GM23338 (cell line): Measurements from ENCODE around the gene SLFN12. TPM values are rescaled to one million over a fixed set of nuclear protein-coding genes. Genes with fewer than 3 reads are reported as not detected.
A peak's percentile ranks its signal among the peaks of the same experiment; 100 is the strongest.

Source experiments
- ATAC-seq: fragments of 200-7000 bp; cut with Tn5 transposase; 3 replicates; pipeline ENCODE4 v1.9.1; 2020
- DNase-seq: peaks from one replicate; pipeline ENCODE4 v3.0.0-alpha.2; 2015; ENCODE audit warnings: low spot score
- H2AFZ ChIP-seq: fragments of 200-600 bp; sonication (generic); 2 replicates; pipeline ENCODE4 v1.8.0; 2016; ENCODE audit warnings: antibody characterized with exemption, mild to moderate bottlenecking, moderate library complexity
- H3F3A ChIP-seq: fragments of 200-600 bp; sonication (generic); replicated peaks from 2 replicates; pipeline ENCODE4 v1.8.0; 2017; ENCODE audit warnings: antibody characterized with exemption, mixed run types, low read depth
- H3K27ac ChIP-seq: fragments of 200-600 bp; sonication (generic); 2 replicates; pipeline ENCODE4 v1.6.1; 2016; ENCODE audit warnings: low read depth
- H3K27me3 ChIP-seq: fragments of 200-600 bp; sonication (generic); 2 replicates; pipeline ENCODE4 v1.8.0; 2016; ENCODE audit warnings: mild to moderate bottlenecking, mixed run types, moderate library complexity; ENCODE audit not compliant: insufficient read depth
- H3K36me3 ChIP-seq: fragments of 200-600 bp; sonication (generic); 2 replicates; pipeline ENCODE4 v1.8.0; 2016; ENCODE audit warnings: mild to moderate bottlenecking; ENCODE audit not compliant: insufficient read depth
- H3K4me1 ChIP-seq: fragments of 200-600 bp; sonication (generic); 2 replicates; pipeline ENCODE4 v1.8.0; 2016; ENCODE audit warnings: mild to moderate bottlenecking, moderate library complexity; ENCODE audit not compliant: insufficient read depth
- H3K4me2 ChIP-seq: fragments of 200-600 bp; sonication (generic); 2 replicates; pipeline ENCODE4 v1.7.1; 2017; ENCODE audit warnings: mixed run types
- H3K4me3 ChIP-seq: fragments of 200-600 bp; sonication (generic); 2 replicates; pipeline ENCODE4 v1.6.1; 2016; ENCODE audit warnings: mixed run types
- H3K79me2 ChIP-seq: fragments of 200-600 bp; sonication (generic); replicated peaks from 2 replicates; pipeline ENCODE4 v1.8.0; 2017; ENCODE audit warnings: mild to moderate bottlenecking; ENCODE audit not compliant: insufficient read depth
- H3K9me2 ChIP-seq: fragments of 200-600 bp; sonication (generic); 2 replicates; pipeline ENCODE4 v1.8.0; 2017; ENCODE audit not compliant: insufficient read depth
- H4K20me1 ChIP-seq: fragments of 200-600 bp; sonication (generic); replicated peaks from 2 replicates; pipeline ENCODE4 v1.8.0; 2017; ENCODE audit warnings: mild to moderate bottlenecking; ENCODE audit not compliant: insufficient read depth
- H3K27ac Mint-ChIP-seq: 2 replicates; pipeline ENCODE4 v1.8.0; 2020; ENCODE audit warnings: inconsistent platforms, mild to moderate bottlenecking, moderate library complexity, mixed read lengths
- H3K27me3 Mint-ChIP-seq: 3 replicates; pipeline ENCODE4 v1.8.0; 2022; ENCODE audit warnings: low read depth, mild to moderate bottlenecking, moderate library complexity, mixed read lengths, inconsistent platforms; ENCODE audit not compliant: insufficient read depth, poor library complexity
- H3K36me3 Mint-ChIP-seq: 3 replicates; pipeline ENCODE4 v1.8.0; 2021; ENCODE audit warnings: low read depth, mild to moderate bottlenecking, inconsistent platforms, moderate library complexity, mixed read lengths
- H3K4me1 Mint-ChIP-seq: 3 replicates; pipeline ENCODE4 v1.8.0; 2020; ENCODE audit warnings: mild to moderate bottlenecking, inconsistent platforms, mixed read lengths
- H3K4me3 Mint-ChIP-seq: 3 replicates; pipeline ENCODE4 v1.8.0; 2021; ENCODE audit warnings: moderate library complexity, mild to moderate bottlenecking, inconsistent platforms, mixed read lengths
- H3K9me3 Mint-ChIP-seq: 3 replicates; pipeline ENCODE4 v1.8.0; 2020; ENCODE audit warnings: moderate library complexity, mild to moderate bottlenecking, inconsistent platforms, mixed read lengths
- CREB1 ChIP-seq: fragments of 250-450 bp; sonication (Bioruptor Pico); IDR thresholded peaks from 2 replicates; pipeline ENCODE4 v1.5.0; 2020; ENCODE audit warnings: low read depth, mild to moderate bottlenecking, moderate library complexity
- EZH2 ChIP-seq: fragments of 200-600 bp; sonication (generic); IDR thresholded peaks from one replicate; pipeline ENCODE4 v1.8.0; 2017; ENCODE audit warnings: antibody characterized with exemption, mild to moderate bottlenecking, low read depth; ENCODE audit not compliant: unreplicated experiment
- EZH2phosphoT487 ChIP-seq: fragments of 200-600 bp; sonication (generic); IDR thresholded peaks from one replicate; pipeline ENCODE4 v1.8.1; 2018; ENCODE audit warnings: antibody characterized with exemption; ENCODE audit not compliant: unreplicated experiment
- JUNB ChIP-seq: IDR thresholded peaks from one replicate; pipeline ENCODE4 v1.6.1; 2016; ENCODE audit warnings: antibody characterized with exemption; ENCODE audit not compliant: unreplicated experiment
- NANOG ChIP-seq: IDR thresholded peaks from 2 replicates; pipeline ENCODE4 v1.6.1; 2016; ENCODE audit warnings: antibody characterized with exemption, borderline replicate concordance
- ZNF114 ChIP-seq: fragments of 250-450 bp; sonication (Bioruptor Pico); IDR thresholded peaks from 2 replicates; pipeline ENCODE4 v1.5.0; 2020; ENCODE audit warnings: mild to moderate bottlenecking, moderate library complexity
- polyA plus RNA-seq: library from polyadenylated mRNA; unstranded; fragments of >200 nt; fragmentation: Nextera tagmentation; extraction: Ambion mirVana; gene quantifications from 2 replicates; pipeline ENCODE4 v1.2.1, GENCODE V29; 2016
- total RNA-seq: library from RNA; depleted of rRNA; stranded (reverse); fragments of >200 nt; shearing (Covaris generic); gene quantifications from 2 replicates; pipeline ENCODE4 v1.2.3, GENCODE V29; 2014
- TF ChIP-seq, protein P1 (sequence below): IDR thresholded peaks from one replicate; pipeline ENCODE4 v1.6.1; 2018; ENCODE audit warnings: antibody characterized with exemption; ENCODE audit not compliant: unreplicated experiment
- TF ChIP-seq, protein P2 (sequence below), 2 experiments: fragments of 200-600 bp in 1 of 2; sonication (generic) in 1 of 2; conservative IDR thresholded peaks; 2 replicates each; pipeline versions ENCODE4 v1.5.1 to v1.6.1; 2016 to 2017; ENCODE audit warnings: antibody characterized with exemption in 2 of 2, low read depth in 2 of 2, mild to moderate bottlenecking in 2 of 2, moderate library complexity in 1 of 2

SLFN12 gene
- total and polyA plus RNA-seq, 2 experiments from 2014 or later, result 3.5 to 9.2 TPM

DNA sequence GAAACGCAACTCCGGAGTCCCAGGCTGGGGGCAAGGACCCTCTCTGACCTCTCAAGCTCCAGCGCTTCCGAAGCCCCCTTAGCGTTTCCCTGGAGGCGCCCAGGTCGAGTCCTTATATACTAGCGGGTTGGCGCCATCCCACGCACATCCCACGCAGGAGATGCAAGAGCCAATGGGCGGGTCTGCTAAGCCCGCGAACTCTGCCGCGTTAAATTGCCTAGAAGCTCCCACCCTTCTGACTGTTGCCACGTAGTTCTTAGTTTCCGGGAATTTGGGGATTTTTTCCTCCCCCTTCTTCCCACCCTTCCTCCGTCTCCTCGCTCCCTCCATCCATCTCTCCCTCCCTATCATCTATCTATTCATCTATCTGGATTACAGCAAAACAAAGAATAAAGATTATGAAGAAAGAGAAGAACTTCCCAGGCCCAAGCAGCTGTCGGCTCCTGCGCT, 58.7 kb downstream of the SLFN12 start, which contains the start of gene SLFN11:
Gene SLFN11 (minus strand): TSS at position 88 of the 450 bp plus-strand sequence. CDS start 9,814 bp downstream, outside the sequence.
- Mint-ChIP-seq H3K36me3 (no peaks in the 10 kb centered on the region; the same call in 2 of the 3 replicates), H3K4me1 (peaks cover 7% of the 10 kb centered on the region; the same call in 2 of the 3 replicates), H3K27me3 (peaks cover 64% of the 10 kb centered on the region), H3K27ac (no peak within 1 kb of the TSS), H3K9me3 (peaks cover 5% of the 10 kb centered on the region; the same call in 1 of the 3 replicates), H3K4me3 (peak within 1 kb of the TSS; percentile 76)
- Histone ChIP-seq H3K27ac (no peak within 1 kb of the TSS), H2AFZ (peak within 1 kb of the TSS; percentile 94), H3K4me3 (peak within 1 kb of the TSS; percentile 59), H3K36me3 (no peaks in the 10 kb centered on the region), H3K9me2 (no peaks in the 10 kb centered on the region), H3K4me2 (peak within 1 kb of the TSS; percentile 84), H4K20me1 (peaks cover 3% of the 10 kb centered on the region; the same call in 1 of the 2 replicates), H3K27me3 (peaks cover 100% of the 10 kb centered on the region), H3K4me1 (peaks cover 19% of the 10 kb centered on the region), H3F3A (peaks cover 3% of the 10 kb centered on the region; the same call in 1 of the 2 replicates), H3K79me2 (no peaks in the 10 kb centered on the region)
- ATAC-seq (peak; percentile 61), DNase-seq (peak; percentile 55)
- TF ChIP-seq NANOG (no peak), EZH2 (peak; percentile 80)

- Mint-ChIP-seq H3K4me1 (peaks cover 13% of the 10 kb centered on the region), H3K36me3 (no peaks in the 10 kb centered on the region; the same call in 2 of the 3 replicates), H3K27ac (no peak overlapping the region), H3K9me3 (peaks cover 5% of the 10 kb centered on the region; the same call in 1 of the 3 replicates), H3K4me3 (peak overlapping the region; percentile 76), H3K27me3 (peaks cover 61% of the 10 kb centered on the region)
- Histone ChIP-seq H3K9me2 (no peaks in the 10 kb centered on the region), H3K27ac (no peak overlapping the region), H3F3A (peaks cover 3% of the 10 kb centered on the region; the same call in 1 of the 2 replicates), H4K20me1 (peaks cover 3% of the 10 kb centered on the region; the same call in 1 of the 2 replicates), H2AFZ (peak overlapping the region; percentile 94; the same call in 1 of the 2 replicates), H3K79me2 (no peaks in the 10 kb centered on the region), H3K4me3 (peak overlapping the region; percentile 59), H3K4me1 (peaks cover 24% of the 10 kb centered on the region), H3K36me3 (no peaks in the 10 kb centered on the region), H3K4me2 (peak overlapping the region; percentile 84), H3K27me3 (peaks cover 100% of the 10 kb centered on the region)
- DNase-seq (peak; percentile 57), ATAC-seq (peak; percentile 42)
- TF ChIP-seq JUNB (no peak), EZH2 (peak; percentile 74)
Measured at GRCh38 chr17:35372846-35373533, 59.3 kb downstream of the SLFN12 start.

DNA sequence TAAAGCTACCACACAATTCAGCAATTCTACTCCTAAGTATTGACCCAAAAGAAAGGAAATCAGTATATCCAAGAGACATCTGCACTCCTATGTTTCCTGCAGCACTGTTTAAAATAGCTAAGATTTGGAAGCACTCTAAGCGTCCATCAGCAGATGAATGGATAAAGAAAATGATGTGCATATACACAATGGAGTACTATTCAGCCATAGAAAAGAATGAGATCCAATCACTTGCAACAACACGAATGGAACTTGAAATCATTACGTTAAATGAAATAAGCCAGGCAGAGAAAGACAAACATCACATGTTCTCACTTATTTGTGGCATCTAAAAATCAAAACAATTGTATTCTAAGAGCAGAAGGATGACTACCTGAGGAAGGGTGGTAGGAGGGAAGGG, 60.4 kb downstream of the SLFN12 start:
- no peak overlapping the region for H3K27ac ChIP-seq
- no peak overlapping the region for H3K4me3 Mint-ChIP-seq
- H3K79me2 ChIP-seq, result no peaks in the 10 kb centered on the region
- peaks cover 3% of the 10 kb centered on the region; the same call in 1 of the 2 replicates for H3F3A ChIP-seq
- H3K9me3 Mint-ChIP-seq, result peaks cover 5% of the 10 kb centered on the region; the same call in 1 of the 3 replicates
- no peak overlapping the region for H3K4me2 ChIP-seq
- H3K27me3 ChIP-seq, result peaks cover 100% of the 10 kb centered on the region
- no peak overlapping the region for H2AFZ ChIP-seq
- H3K27ac Mint-ChIP-seq, result no peak overlapping the region
- peaks cover 3% of the 10 kb centered on the region; the same call in 1 of the 2 replicates for H4K20me1 ChIP-seq
- no peaks in the 10 kb centered on the region; the same call in 2 of the 3 replicates for H3K36me3 Mint-ChIP-seq
- no peaks in the 10 kb centered on the region for H3K9me2 ChIP-seq
- peaks cover 60% of the 10 kb centered on the region for H3K27me3 Mint-ChIP-seq
- H3K4me1 ChIP-seq, result peaks cover 27% of the 10 kb centered on the region
- ATAC-seq (no peak), DNase-seq (no peak)
- peaks cover 16% of the 10 kb centered on the region for H3K4me1 Mint-ChIP-seq
- no peaks in the 10 kb centered on the region for H3K36me3 ChIP-seq
- H3K4me3 ChIP-seq, result no peak overlapping the region
- TF ChIP-seq EZH2 (no peak), EZH2phosphoT487 (no peak), JUNB (no peak), CREB1 (no peak), ZNF114 (CRISPR knock-in tag) (no peak), NANOG (no peak)
- TF ChIP-seq, protein P1, sequence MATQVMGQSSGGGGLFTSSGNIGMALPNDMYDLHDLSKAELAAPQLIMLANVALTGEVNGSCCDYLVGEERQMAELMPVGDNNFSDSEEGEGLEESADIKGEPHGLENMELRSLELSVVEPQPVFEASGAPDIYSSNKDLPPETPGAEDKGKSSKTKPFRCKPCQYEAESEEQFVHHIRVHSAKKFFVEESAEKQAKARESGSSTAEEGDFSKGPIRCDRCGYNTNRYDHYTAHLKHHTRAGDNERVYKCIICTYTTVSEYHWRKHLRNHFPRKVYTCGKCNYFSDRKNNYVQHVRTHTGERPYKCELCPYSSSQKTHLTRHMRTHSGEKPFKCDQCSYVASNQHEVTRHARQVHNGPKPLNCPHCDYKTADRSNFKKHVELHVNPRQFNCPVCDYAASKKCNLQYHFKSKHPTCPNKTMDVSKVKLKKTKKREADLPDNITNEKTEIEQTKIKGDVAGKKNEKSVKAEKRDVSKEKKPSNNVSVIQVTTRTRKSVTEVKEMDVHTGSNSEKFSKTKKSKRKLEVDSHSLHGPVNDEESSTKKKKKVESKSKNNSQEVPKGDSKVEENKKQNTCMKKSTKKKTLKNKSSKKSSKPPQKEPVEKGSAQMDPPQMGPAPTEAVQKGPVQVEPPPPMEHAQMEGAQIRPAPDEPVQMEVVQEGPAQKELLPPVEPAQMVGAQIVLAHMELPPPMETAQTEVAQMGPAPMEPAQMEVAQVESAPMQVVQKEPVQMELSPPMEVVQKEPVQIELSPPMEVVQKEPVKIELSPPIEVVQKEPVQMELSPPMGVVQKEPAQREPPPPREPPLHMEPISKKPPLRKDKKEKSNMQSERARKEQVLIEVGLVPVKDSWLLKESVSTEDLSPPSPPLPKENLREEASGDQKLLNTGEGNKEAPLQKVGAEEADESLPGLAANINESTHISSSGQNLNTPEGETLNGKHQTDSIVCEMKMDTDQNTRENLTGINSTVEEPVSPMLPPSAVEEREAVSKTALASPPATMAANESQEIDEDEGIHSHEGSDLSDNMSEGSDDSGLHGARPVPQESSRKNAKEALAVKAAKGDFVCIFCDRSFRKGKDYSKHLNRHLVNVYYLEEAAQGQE, result no peak
- TF ChIP-seq, protein P2, sequence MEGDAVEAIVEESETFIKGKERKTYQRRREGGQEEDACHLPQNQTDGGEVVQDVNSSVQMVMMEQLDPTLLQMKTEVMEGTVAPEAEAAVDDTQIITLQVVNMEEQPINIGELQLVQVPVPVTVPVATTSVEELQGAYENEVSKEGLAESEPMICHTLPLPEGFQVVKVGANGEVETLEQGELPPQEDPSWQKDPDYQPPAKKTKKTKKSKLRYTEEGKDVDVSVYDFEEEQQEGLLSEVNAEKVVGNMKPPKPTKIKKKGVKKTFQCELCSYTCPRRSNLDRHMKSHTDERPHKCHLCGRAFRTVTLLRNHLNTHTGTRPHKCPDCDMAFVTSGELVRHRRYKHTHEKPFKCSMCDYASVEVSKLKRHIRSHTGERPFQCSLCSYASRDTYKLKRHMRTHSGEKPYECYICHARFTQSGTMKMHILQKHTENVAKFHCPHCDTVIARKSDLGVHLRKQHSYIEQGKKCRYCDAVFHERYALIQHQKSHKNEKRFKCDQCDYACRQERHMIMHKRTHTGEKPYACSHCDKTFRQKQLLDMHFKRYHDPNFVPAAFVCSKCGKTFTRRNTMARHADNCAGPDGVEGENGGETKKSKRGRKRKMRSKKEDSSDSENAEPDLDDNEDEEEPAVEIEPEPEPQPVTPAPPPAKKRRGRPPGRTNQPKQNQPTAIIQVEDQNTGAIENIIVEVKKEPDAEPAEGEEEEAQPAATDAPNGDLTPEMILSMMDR (conservative IDR thresholded peaks at IDR 0.05; ENCODE audit: low read depth in 2 of 2), result no peak
